HEK293 (cell line): ENCODE results near the gene GPR162.

ENCODE experiments used
- FEZF1 ChIP-seq: fragments of 450-650 bp; formaldehyde crosslinking; IDR thresholded peaks from 2 replicates; pipeline ENCODE4 v1.5.1; 2016; ENCODE audit warnings: missing biosample characterization, missing genetic modification characterization
- KLF17 ChIP-seq: fragments of 450-650 bp; formaldehyde crosslinking; IDR thresholded peaks from 2 replicates; pipeline ENCODE4 v1.5.1; 2016; ENCODE audit warnings: missing biosample characterization, missing genetic modification characterization
- OSR2 ChIP-seq: fragments of 450-650 bp; formaldehyde crosslinking; IDR thresholded peaks from 2 replicates; pipeline ENCODE4 v1.5.1; 2016; ENCODE audit warnings: missing biosample characterization, missing genetic modification characterization
- SETDB1 ChIP-seq: IDR thresholded peaks from one replicate; pipeline ENCODE4 v1.6.1; 2017; ENCODE audit warnings: mild to moderate bottlenecking, low read length, moderate library complexity, mixed read lengths; ENCODE audit not compliant: insufficient read length
- SP7 ChIP-seq: fragments of 450-650 bp; formaldehyde crosslinking; IDR thresholded peaks from 2 replicates; pipeline ENCODE4 v1.5.1; 2016; ENCODE audit warnings: missing biosample characterization, missing genetic modification characterization
- YY2 ChIP-seq: fragments of 450-650 bp; formaldehyde crosslinking; IDR thresholded peaks from 2 replicates; pipeline ENCODE4 v1.5.1; 2016; ENCODE audit warnings: missing biosample characterization, missing genetic modification characterization
- ZBTB8A ChIP-seq: fragments of 450-650 bp; formaldehyde crosslinking; IDR thresholded peaks from 2 replicates; pipeline ENCODE4 v1.5.1; 2016; ENCODE audit warnings: missing biosample characterization, missing genetic modification characterization
- ZFHX2 ChIP-seq: fragments of 450-650 bp; formaldehyde crosslinking; conservative IDR thresholded peaks from 2 replicates; pipeline ENCODE4 v1.5.1; 2016; ENCODE audit warnings: missing biosample characterization, missing genetic modification characterization
- ZNF10 ChIP-seq: fragments of 450-650 bp; formaldehyde crosslinking; IDR thresholded peaks from 2 replicates; pipeline ENCODE4 v1.5.1; 2017; ENCODE audit warnings: missing biosample characterization, missing genetic modification characterization
- ZNF114 ChIP-seq: fragments of 450-650 bp; formaldehyde crosslinking; IDR thresholded peaks from 2 replicates; pipeline ENCODE4 v1.5.0; 2017; ENCODE audit warnings: missing biosample characterization, missing genetic modification characterization
- ZNF155 ChIP-seq: fragments of 450-650 bp; formaldehyde crosslinking; IDR thresholded peaks from 2 replicates; pipeline ENCODE4 v1.5.1; 2016; ENCODE audit warnings: missing biosample characterization, missing genetic modification characterization
- ZNF239 ChIP-seq: fragments of 450-650 bp; formaldehyde crosslinking; IDR thresholded peaks from 2 replicates; pipeline ENCODE4 v1.5.1; 2016; ENCODE audit warnings: missing biosample characterization, missing genetic modification characterization
- ZNF302 ChIP-seq: fragments of 450-650 bp; formaldehyde crosslinking; IDR thresholded peaks from 2 replicates; pipeline ENCODE4 v1.5.1; 2016; ENCODE audit warnings: missing biosample characterization, missing genetic modification characterization, low read depth
- ZNF350 ChIP-seq: fragments of 450-650 bp; formaldehyde crosslinking; IDR thresholded peaks from 2 replicates; pipeline ENCODE4 v1.5.0; 2017; ENCODE audit warnings: missing biosample characterization, mild to moderate bottlenecking, missing genetic modification characterization
- ZNF391 ChIP-seq: fragments of 450-650 bp; formaldehyde crosslinking; IDR thresholded peaks from 2 replicates; pipeline ENCODE4 v1.5.1; 2016; ENCODE audit warnings: low read depth, missing biosample characterization, missing genetic modification characterization, borderline replicate concordance
- ZNF596 ChIP-seq: fragments of 450-650 bp; IDR thresholded peaks from 2 replicates; pipeline ENCODE4 v1.5.0; 2018; ENCODE audit warnings: missing biosample characterization, mild to moderate bottlenecking, missing genetic modification characterization, moderate library complexity
- ZNF600 ChIP-seq: fragments of 450-650 bp; formaldehyde crosslinking; IDR thresholded peaks from 2 replicates; pipeline ENCODE4 v1.5.1; 2016; ENCODE audit warnings: missing biosample characterization, missing genetic modification characterization
- ZNF658 ChIP-seq: fragments of 450-650 bp; formaldehyde crosslinking; IDR thresholded peaks from 2 replicates; pipeline ENCODE4; 2016; ENCODE audit warnings: missing biosample characterization, missing genetic modification characterization
- ZNF692 ChIP-seq: fragments of 450-650 bp; formaldehyde crosslinking; IDR thresholded peaks from 2 replicates; pipeline ENCODE4 v1.5.1; 2016; ENCODE audit warnings: missing biosample characterization, missing genetic modification characterization
- ZNF776 ChIP-seq: fragments of 450-650 bp; formaldehyde crosslinking; IDR thresholded peaks from 2 replicates; pipeline ENCODE4 v1.5.0; 2017; ENCODE audit warnings: missing biosample characterization, missing genetic modification characterization, borderline replicate concordance
- ZSCAN16 ChIP-seq: fragments of 450-650 bp; formaldehyde crosslinking; IDR thresholded peaks from 2 replicates; pipeline ENCODE4 v1.5.1; 2016; ENCODE audit warnings: missing biosample characterization, missing genetic modification characterization
- ZSCAN30 ChIP-seq: fragments of 450-650 bp; IDR thresholded peaks from 2 replicates; pipeline ENCODE4 v1.5.1; 2018; ENCODE audit warnings: missing biosample characterization, mild to moderate bottlenecking, missing genetic modification characterization, moderate library complexity
- TF ChIP-seq, protein P1 (sequence below): fragments of 450-650 bp; formaldehyde crosslinking; IDR thresholded peaks from 2 replicates; pipeline ENCODE4 v1.5.1; 2016; ENCODE audit warnings: missing biosample characterization, missing genetic modification characterization, low read depth
- TF ChIP-seq, protein P2 (sequence below): fragments of 450-650 bp; formaldehyde crosslinking; IDR thresholded peaks from 2 replicates; pipeline ENCODE4 v1.5.1; 2017; ENCODE audit warnings: missing biosample characterization, missing genetic modification characterization
- TF ChIP-seq, protein P3 (sequence below): fragments of 450-650 bp; formaldehyde crosslinking; optimal IDR thresholded peaks from 2 replicates; pipeline ENCODE3; 2016; ENCODE audit warnings: missing biosample characterization, mild to moderate bottlenecking, missing genetic modification characterization
- TF ChIP-seq, protein P4 (sequence below): fragments of 450-650 bp; formaldehyde crosslinking; IDR thresholded peaks from 2 replicates; pipeline ENCODE4 v1.5.1; 2017; ENCODE audit warnings: missing biosample characterization, missing genetic modification characterization
- TF ChIP-seq, protein P5 (sequence below): fragments of 450-650 bp; formaldehyde crosslinking; IDR thresholded peaks from 2 replicates; pipeline ENCODE4 v1.5.1; 2016; ENCODE audit warnings: missing biosample characterization, missing genetic modification characterization

Gene GPR162

GRCh38 chr12:6868211-6869048, 46.8 kb downstream of the GPR162 start (continued):
- TF ChIP-seq ZNF692 (tag by site-specific recombination) (no peak), ZNF391 (tag by site-specific recombination) (no peak), YY2 (tag by site-specific recombination) (no peak), ZNF239 (tag by site-specific recombination) (no peak), ZSCAN16 (no peak), ZNF155 (tag by site-specific recombination) (no peak), SP7 (tag by site-specific recombination) (no peak), ZNF10 (tag by site-specific recombination) (no peak), ZNF114 (tag by site-specific recombination) (no peak), SETDB1 (no peak), ZNF596 (tag by site-specific recombination) (no peak), ZNF302 (tag by site-specific recombination) (no peak), FEZF1 (tag by site-specific recombination) (0 out of 2 replicates have a peak, but pooled peaks have one; percentile 9), ZNF776 (tag by site-specific recombination) (no peak), ZBTB8A (peak; percentile 16; the same call in 1 of the 2 replicates), ZFHX2 (tag by site-specific recombination) (peak; percentile 61; the same call in 1 of the 2 replicates), ZNF600 (tag by site-specific recombination) (no peak), ZNF350 (no peak), ZNF658 (tag by site-specific recombination) (no peak), OSR2 (tag by site-specific recombination) (no peak), KLF17 (tag by site-specific recombination) (no peak), ZSCAN30 (tag by site-specific recombination) (no peak)
- TF ChIP-seq, protein P1, sequence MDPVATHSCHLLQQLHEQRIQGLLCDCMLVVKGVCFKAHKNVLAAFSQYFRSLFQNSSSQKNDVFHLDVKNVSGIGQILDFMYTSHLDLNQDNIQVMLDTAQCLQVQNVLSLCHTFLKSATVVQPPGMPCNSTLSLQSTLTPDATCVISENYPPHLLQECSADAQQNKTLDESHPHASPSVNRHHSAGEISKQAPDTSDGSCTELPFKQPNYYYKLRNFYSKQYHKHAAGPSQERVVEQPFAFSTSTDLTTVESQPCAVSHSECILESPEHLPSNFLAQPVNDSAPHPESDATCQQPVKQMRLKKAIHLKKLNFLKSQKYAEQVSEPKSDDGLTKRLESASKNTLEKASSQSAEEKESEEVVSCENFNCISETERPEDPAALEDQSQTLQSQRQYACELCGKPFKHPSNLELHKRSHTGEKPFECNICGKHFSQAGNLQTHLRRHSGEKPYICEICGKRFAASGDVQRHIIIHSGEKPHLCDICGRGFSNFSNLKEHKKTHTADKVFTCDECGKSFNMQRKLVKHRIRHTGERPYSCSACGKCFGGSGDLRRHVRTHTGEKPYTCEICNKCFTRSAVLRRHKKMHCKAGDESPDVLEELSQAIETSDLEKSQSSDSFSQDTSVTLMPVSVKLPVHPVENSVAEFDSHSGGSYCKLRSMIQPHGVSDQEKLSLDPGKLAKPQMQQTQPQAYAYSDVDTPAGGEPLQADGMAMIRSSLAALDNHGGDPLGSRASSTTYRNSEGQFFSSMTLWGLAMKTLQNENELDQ (tag by site-specific recombination) = no peak
- TF ChIP-seq, protein P2, sequence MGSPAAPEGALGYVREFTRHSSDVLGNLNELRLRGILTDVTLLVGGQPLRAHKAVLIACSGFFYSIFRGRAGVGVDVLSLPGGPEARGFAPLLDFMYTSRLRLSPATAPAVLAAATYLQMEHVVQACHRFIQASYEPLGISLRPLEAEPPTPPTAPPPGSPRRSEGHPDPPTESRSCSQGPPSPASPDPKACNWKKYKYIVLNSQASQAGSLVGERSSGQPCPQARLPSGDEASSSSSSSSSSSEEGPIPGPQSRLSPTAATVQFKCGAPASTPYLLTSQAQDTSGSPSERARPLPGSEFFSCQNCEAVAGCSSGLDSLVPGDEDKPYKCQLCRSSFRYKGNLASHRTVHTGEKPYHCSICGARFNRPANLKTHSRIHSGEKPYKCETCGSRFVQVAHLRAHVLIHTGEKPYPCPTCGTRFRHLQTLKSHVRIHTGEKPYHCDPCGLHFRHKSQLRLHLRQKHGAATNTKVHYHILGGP = no peak
- TF ChIP-seq, protein P3, sequence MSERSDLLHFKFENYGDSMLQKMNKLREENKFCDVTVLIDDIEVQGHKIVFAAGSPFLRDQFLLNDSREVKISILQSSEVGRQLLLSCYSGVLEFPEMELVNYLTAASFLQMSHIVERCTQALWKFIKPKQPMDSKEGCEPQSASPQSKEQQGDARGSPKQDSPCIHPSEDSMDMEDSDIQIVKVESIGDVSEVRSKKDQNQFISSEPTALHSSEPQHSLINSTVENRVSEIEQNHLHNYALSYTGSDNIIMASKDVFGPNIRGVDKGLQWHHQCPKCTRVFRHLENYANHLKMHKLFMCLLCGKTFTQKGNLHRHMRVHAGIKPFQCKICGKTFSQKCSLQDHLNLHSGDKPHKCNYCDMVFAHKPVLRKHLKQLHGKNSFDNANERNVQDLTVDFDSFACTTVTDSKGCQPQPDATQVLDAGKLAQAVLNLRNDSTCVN = peak; percentile 36
- TF ChIP-seq, protein P4, sequence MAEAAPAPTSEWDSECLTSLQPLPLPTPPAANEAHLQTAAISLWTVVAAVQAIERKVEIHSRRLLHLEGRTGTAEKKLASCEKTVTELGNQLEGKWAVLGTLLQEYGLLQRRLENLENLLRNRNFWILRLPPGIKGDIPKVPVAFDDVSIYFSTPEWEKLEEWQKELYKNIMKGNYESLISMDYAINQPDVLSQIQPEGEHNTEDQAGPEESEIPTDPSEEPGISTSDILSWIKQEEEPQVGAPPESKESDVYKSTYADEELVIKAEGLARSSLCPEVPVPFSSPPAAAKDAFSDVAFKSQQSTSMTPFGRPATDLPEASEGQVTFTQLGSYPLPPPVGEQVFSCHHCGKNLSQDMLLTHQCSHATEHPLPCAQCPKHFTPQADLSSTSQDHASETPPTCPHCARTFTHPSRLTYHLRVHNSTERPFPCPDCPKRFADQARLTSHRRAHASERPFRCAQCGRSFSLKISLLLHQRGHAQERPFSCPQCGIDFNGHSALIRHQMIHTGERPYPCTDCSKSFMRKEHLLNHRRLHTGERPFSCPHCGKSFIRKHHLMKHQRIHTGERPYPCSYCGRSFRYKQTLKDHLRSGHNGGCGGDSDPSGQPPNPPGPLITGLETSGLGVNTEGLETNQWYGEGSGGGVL (tag by site-specific recombination) = no peak
- TF ChIP-seq, protein P5, sequence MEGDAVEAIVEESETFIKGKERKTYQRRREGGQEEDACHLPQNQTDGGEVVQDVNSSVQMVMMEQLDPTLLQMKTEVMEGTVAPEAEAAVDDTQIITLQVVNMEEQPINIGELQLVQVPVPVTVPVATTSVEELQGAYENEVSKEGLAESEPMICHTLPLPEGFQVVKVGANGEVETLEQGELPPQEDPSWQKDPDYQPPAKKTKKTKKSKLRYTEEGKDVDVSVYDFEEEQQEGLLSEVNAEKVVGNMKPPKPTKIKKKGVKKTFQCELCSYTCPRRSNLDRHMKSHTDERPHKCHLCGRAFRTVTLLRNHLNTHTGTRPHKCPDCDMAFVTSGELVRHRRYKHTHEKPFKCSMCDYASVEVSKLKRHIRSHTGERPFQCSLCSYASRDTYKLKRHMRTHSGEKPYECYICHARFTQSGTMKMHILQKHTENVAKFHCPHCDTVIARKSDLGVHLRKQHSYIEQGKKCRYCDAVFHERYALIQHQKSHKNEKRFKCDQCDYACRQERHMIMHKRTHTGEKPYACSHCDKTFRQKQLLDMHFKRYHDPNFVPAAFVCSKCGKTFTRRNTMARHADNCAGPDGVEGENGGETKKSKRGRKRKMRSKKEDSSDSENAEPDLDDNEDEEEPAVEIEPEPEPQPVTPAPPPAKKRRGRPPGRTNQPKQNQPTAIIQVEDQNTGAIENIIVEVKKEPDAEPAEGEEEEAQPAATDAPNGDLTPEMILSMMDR (tag by site-specific recombination) = peak; percentile 65
